ENCODE results near the gene ITGA1. TPM values are rescaled to one million over a fixed set of nuclear protein-coding genes. Genes with fewer than 3 reads are reported as not detected.

ITGA1 gene
- total RNA-seq, 1 donor from 2014 or later, result 346 TPM

GRCh38 chr5:52977264-52977897 lies 189.7 kb downstream of the ITGA1 start:
- H3K4me1 Mint-ChIP-seq (ENCODE audit: low read depth), result no peaks in the 10 kb centered on the region
- H3K27me3 Mint-ChIP-seq (ENCODE audit: low read depth), result peaks cover 27% of the 10 kb centered on the region
- peaks cover 8% of the 10 kb centered on the region for H3K36me3 Mint-ChIP-seq (ENCODE audit: low read depth)
- H3K27ac Mint-ChIP-seq (ENCODE audit: unreplicated experiment), result no peak overlapping the region
- DNase-seq (ENCODE audit: low spot score), result no peak
- H3K9me3 Mint-ChIP-seq (ENCODE audit: low read depth), result peaks cover 24% of the 10 kb centered on the region
- H3K4me3 Mint-ChIP-seq (ENCODE audit: unreplicated experiment), result no peak overlapping the region
- TF ChIP-seq, protein P1, sequence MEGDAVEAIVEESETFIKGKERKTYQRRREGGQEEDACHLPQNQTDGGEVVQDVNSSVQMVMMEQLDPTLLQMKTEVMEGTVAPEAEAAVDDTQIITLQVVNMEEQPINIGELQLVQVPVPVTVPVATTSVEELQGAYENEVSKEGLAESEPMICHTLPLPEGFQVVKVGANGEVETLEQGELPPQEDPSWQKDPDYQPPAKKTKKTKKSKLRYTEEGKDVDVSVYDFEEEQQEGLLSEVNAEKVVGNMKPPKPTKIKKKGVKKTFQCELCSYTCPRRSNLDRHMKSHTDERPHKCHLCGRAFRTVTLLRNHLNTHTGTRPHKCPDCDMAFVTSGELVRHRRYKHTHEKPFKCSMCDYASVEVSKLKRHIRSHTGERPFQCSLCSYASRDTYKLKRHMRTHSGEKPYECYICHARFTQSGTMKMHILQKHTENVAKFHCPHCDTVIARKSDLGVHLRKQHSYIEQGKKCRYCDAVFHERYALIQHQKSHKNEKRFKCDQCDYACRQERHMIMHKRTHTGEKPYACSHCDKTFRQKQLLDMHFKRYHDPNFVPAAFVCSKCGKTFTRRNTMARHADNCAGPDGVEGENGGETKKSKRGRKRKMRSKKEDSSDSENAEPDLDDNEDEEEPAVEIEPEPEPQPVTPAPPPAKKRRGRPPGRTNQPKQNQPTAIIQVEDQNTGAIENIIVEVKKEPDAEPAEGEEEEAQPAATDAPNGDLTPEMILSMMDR (IDR thresholded peaks at IDR 0.05), result no peak

- Mint-ChIP-seq H3K4me3 (ENCODE audit: unreplicated experiment) (no peak overlapping the region), H3K4me1 (ENCODE audit: low read depth) (no peaks in the 10 kb centered on the region), H3K27me3 (ENCODE audit: low read depth) (peaks cover 15% of the 10 kb centered on the region), H3K27ac (ENCODE audit: unreplicated experiment) (no peak overlapping the region), H3K9me3 (ENCODE audit: low read depth) (peaks cover 5% of the 10 kb centered on the region), H3K36me3 (ENCODE audit: low read depth) (no peaks in the 10 kb centered on the region)
- TF ChIP-seq, protein P1 (IDR thresholded peaks at IDR 0.05), result no peak
- no peak for DNase-seq (ENCODE audit: low spot score)
These were observed 193.8 kb downstream of the ITGA1 start for GRCh38 chr5:52981507-52981906.

- TF ChIP-seq, protein P1 (IDR thresholded peaks at IDR 0.05), result no peak
- no peak for DNase-seq (ENCODE audit: low spot score)
- Mint-ChIP-seq H3K9me3 (ENCODE audit: low read depth) (peaks cover 3% of the 10 kb centered on the region), H3K27ac (ENCODE audit: unreplicated experiment) (no peak overlapping the region), H3K4me3 (ENCODE audit: unreplicated experiment) (no peak overlapping the region), H3K4me1 (ENCODE audit: low read depth) (peaks cover 7% of the 10 kb centered on the region), H3K36me3 (ENCODE audit: low read depth) (peaks cover 1% of the 10 kb centered on the region), H3K27me3 (ENCODE audit: low read depth) (peaks cover 15% of the 10 kb centered on the region)
These were observed 196.3 kb downstream of the ITGA1 start for GRCh38 chr5:52983731-52984636.

DNA sequence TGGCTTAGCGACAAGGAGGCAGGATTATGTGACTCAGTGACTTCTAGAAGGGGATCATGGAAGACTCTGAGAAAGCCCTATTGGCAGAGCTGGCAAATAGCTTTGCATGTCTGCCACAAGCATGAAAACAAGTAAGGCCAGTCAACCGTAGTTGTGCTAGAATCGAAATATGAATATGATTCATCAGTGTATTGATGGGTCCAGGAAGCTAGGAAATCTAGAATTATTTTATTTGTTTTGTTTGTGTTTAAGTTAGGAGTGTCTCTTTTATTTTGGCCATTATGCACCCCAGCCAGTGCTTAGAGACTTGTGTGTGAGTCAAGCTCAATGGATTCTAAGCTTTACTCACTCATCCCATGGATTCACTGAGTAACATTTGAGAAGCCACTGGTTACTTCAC lies 197.6 kb downstream of the ITGA1 start:
- DNase-seq (ENCODE audit: low spot score), result no peak
- Mint-ChIP-seq H3K9me3 (ENCODE audit: low read depth) (peaks cover 3% of the 10 kb centered on the region), H3K36me3 (ENCODE audit: low read depth) (peaks cover 1% of the 10 kb centered on the region), H3K27ac (ENCODE audit: unreplicated experiment) (no peak overlapping the region), H3K4me1 (ENCODE audit: low read depth) (peaks cover 16% of the 10 kb centered on the region), H3K27me3 (ENCODE audit: low read depth) (peaks cover 10% of the 10 kb centered on the region), H3K4me3 (ENCODE audit: unreplicated experiment) (no peak overlapping the region)
- TF ChIP-seq, protein P1 (IDR thresholded peaks at IDR 0.05), result no peak

- Mint-ChIP-seq H3K36me3 (ENCODE audit: low read depth) (peaks cover 1% of the 10 kb centered on the region), H3K27ac (ENCODE audit: unreplicated experiment) (no peak overlapping the region), H3K4me1 (ENCODE audit: low read depth) (peaks cover 18% of the 10 kb centered on the region), H3K9me3 (ENCODE audit: low read depth) (peaks cover 3% of the 10 kb centered on the region), H3K27me3 (ENCODE audit: low read depth) (peaks cover 16% of the 10 kb centered on the region), H3K4me3 (ENCODE audit: unreplicated experiment) (no peak overlapping the region)
- TF ChIP-seq, protein P1 (IDR thresholded peaks at IDR 0.05), result no peak
- no peak for DNase-seq (ENCODE audit: low spot score)
These were observed 200.1 kb downstream of the ITGA1 start for GRCh38 chr5:52987711-52988331.
